HG02571 (cell line): ENCODE measurements around the gene HOXD8.

Source experiments
- ATAC-seq: cut with Tn5 transposase; IDR thresholded peaks from one replicate; pipeline ENCODE4 v1.9.1; 2021; ENCODE audit warnings: mild to moderate bottlenecking, moderate library complexity; ENCODE audit not compliant: unreplicated experiment

Gene HOXD8

GRCh38 chr2:176090862-176091261, 38.6 kb upstream of the HOXD8 start:
- no peak for ATAC-seq

GRCh38 chr2:176091329-176092258, 37.9 kb upstream of the HOXD8 start:
- ATAC-seq, result no peak

DNA sequence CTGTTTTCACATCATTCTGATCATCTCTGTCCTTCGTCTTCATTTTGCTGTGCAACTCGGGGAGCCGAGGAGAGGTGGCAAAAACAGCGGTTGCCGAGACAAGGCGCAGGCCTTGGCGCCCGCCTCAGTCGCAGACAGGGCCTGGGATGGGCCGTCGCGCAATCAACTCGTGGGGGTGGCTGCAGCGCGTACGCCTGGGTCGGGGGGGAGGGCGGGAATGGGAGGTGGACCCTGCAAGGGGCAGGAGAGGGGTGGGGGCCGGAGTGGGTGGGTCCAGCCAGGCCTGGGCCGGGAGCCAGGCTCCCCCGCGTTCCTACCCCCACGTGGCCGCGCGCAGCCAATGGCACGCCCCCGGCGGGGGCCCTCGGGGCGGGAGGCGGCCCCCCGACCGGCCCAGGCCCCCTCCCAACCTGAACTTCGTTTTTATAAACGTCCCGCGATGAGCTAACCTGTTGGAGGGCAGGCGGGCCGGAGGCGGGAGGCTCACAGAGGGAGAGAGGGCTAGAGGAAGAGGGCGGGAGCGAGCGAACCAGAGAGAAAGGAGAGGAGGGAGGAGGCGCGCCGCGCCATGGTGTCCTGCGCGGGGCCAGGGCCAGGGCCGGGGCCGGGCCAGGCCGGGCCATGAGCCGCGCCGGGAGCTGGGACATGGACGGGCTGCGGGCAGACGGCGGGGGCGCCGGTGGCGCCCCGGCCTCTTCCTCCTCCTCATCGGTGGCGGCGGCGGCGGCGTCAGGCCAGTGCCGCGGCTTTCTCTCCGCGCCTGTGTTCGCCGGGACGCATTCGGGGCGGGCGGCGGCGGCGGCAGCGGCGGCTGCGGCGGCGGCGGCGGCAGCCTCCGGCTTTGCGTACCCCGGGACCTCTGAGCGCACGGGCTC, 37.0 kb upstream of the HOXD8 start, which contains the start of gene HOXD13:
Gene HOXD13, plus strand, starts transcription at position 452 of the 875 bp plus-strand sequence. Its CDS starts 170 bp downstream, at position 622.
- no peak for ATAC-seq

DNA sequence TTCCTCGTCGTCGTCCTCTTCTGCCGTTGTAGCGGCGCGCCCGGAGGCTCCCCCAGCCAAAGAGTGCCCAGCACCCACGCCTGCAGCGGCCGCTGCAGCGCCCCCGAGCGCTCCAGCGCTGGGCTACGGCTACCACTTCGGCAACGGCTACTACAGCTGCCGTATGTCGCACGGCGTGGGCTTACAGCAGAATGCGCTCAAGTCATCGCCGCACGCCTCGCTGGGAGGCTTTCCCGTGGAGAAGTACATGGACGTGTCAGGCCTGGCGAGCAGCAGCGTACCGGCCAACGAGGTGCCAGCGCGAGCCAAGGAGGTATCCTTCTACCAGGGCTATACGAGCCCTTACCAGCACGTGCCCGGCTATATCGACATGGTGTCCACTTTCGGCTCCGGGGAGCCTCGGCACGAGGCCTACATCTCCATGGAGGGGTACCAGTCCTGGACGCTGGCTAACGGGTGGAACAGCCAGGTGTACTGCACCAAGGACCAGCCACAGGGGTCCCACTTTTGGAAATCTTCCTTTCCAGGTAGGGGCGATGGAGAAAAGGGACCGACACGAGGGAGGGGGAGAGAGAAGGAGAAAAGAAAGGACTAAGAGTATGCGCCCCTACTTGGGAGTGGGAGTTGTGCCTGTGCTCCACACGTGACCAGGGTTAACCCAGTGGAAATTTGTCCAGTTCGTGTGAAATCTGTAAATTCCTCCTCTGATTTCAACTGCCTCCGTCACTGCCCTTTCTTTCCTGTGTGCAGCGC, 36.2 kb upstream of the HOXD8 start:
- ATAC-seq, result no peak

DNA sequence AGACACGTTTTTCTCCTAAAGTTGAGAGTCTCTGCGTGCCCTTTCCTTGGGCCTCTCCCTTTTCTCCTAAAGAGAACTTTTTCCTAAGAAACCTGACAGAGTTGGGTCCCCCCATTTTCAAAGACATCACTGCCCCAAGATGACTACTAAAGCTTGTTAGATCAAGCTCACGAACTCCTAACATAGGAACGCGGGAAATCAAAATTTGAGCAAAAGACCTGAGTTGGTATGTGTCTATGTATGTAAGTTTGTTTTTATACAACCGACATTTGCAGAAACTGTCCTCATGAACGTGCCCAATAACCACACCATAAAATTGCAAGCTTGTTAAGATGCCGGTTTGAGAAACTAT, 35.6 kb upstream of the HOXD8 start:
- no peak for ATAC-seq

- ATAC-seq, result no peak
Observed at GRCh38 chr2:176094349-176094748, 35.2 kb upstream of the HOXD8 start.

DNA sequence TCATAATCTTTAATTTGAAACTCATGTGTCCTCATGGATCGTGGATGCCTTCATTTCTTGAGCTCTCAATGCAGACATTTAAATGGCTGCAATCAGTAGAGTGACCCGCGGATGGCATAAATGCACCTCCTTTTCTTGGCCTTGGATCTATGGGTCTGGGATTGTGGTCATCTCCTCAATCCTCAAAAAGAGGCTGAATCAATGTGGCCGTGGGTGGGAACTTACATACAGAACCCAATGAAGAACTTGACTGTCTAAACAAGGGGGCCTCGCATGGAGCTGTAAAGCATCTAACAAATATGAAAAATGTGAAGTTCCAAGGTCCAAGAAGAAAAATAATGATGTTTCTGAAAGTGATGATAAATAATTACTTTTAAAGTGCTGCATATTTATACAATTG, 34.1 kb upstream of the HOXD8 start:
- ATAC-seq, result no peak

- no peak for ATAC-seq
Observed at GRCh38 chr2:176096243-176096985, 33.1 kb upstream of the HOXD8 start.

- ATAC-seq, result peak; percentile 89
Observed at GRCh38 chr2:176096986-176097819, 32.3 kb upstream of the HOXD8 start.

DNA sequence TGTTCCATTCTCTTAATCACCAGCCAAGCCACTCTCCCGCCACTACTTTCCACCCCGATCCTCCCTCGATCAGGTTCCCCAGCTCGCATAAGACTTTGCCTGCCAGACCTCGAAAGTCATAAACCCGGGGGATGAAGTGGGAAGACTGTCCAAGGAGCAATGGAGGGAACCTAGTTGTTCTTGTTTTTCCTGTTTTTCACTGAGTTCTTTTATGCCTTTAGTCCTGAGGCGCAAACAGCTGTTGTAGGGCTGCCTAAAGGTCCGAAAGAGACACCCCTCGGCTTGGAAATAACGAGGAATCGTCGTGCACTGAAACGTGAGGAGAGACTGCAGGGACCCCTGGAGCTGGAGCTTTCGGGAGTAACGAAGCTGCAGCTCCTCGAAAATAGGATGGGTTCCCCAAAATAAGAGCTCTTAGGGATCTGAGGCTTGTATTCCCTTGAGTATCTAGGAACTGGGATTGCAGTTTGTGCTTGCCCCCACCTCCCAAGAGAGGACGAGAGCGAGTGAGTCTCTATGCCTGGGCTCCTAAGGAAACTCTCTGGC, 31.6 kb upstream of the HOXD8 start:
- no peak for ATAC-seq

DNA sequence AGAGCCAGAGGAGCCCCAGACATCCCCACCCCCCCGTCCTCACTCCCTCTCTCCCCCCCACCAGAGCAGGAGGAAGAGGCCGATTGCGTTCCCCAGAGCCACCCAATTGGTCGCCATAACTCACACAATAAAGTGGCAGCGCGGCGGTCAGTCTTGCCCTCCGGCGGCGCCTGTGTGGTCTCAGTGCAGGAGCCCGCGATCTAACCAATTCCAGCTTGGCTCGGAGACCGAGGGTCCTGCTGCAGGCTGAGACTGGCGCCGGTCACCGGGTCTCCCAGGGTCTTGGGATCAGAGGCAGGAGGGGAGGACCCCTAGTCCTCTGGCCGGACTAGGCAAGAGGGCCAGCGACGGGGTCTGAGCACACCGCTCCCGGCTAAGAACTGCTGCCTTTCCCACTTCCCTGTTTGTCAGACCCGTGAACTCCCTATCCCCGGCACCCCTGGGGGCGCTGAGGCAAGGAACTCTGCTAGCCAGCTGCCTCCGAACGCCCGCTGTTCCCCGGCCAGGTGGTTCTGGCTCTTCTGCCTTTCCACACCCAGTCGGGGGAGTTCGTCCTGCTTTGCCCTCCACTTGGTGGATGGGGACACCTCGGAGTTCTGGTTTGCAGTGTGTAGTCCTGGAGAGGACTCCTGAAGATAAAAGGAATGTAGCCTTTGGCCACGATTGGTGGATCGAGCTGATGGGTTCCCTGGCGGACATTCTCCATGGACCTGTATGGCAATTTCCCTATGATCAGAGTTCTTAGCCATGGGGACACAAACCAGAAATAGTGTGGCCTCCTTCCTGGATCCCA, 30.9 kb upstream of the HOXD8 start:
- no peak for ATAC-seq

DNA sequence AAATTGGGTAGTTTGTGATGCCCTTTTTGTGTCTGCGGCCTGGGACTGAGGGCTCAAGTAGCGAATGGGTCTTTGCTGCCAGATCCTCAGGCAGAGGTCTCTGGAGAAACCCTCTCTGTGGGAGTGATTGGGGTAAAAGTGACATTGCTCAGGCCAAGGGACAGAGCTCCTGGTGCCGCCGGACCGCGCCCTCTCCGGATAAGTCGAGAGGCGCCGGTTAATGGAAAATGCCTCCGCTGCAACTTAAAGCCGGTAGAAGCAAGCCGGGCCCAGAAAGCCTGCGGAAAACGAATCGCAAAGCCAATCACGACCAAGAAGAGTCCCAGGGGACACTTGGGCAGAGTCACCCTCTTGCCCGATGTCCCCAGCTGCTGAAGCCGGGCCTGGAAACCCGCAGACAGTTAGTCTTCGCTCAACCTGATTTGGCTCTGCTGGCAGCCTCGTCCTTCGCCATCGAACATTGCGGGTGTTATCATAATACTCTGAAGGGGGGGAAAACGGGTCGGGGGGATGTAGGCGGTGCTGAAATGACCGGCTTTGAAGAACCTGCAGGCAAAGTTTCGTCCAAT, 30.3 kb upstream of the HOXD8 start:
- no peak for ATAC-seq

GRCh38 chr2:176099728-176100546, 29.6 kb upstream of the HOXD8 start, which contains the start of gene HOXD12:
Gene HOXD12, plus strand, starts transcription at chr2:176099795. Its CDS starts 7 bp downstream, at chr2:176099802.
- ATAC-seq, result no peak

- no peak for ATAC-seq
Observed at GRCh38 chr2:176100547-176101140, 28.9 kb upstream of the HOXD8 start.

DNA sequence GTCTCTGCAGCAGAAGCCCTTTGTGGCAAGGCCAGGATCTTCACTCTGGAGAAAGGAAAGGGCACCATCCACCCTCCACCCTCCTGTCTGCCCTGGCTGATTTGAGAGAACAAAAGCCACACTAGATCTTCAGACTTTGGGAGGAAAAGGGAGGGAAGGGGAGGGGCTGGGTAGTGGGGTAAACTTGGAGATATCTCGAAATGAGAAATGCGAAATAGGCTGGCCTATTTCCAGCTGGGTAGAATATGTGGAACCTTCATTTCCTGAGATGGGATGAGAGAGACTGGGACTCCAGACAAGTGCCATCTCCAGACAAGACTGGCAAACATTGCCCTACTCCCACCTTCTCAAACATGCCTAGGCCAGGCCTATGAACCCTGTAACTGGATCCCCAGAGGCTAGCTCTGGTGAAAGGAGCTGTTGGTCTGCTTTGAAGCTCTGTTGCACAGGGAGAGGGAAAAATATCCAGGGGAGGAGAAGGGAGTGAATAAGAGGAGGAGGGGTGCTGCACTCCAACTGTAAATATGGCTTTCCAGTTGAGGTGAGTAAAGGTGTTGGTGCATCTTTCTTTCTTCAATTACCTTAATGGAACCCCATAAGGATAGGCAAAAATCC, 28.2 kb upstream of the HOXD8 start:
- no peak for ATAC-seq

GRCh38 chr2:176101842-176102241, 27.7 kb upstream of the HOXD8 start:
- no peak for ATAC-seq
